ENCODE data around the gene NNMT. TPM values are rescaled to one million over a fixed set of nuclear protein-coding genes. Genes with fewer than 3 reads are reported as not detected.

NNMT gene
- total RNA-seq, 1 donor from 2014 or later, result 26.7 TPM

GRCh38 chr11:114263513-114264170, 32.6 kb upstream of the NNMT start:
- no peak for DNase-seq

DNA sequence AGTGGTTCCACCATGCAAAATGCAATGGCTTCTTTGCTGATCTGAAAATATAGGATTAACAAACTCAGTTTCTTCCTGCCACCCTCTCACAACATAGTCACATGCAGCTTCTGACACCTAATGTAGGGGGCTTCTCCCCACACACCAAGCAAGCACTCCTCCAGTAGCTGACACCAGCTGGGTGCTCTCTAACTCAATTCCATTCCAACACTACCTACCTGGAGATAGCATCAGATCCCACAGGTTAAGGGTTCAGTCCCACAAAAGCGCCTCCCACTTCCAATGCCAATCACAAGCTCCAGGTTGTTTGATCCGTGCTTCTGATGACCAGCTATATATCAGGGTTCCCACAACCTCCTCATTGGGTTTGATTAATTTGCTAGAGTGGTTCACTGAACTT, 31.8 kb upstream of the NNMT start:
- no peak for DNase-seq

- no peak for DNase-seq
Measured at GRCh38 chr11:114265122-114265878, 30.9 kb upstream of the NNMT start.

DNA sequence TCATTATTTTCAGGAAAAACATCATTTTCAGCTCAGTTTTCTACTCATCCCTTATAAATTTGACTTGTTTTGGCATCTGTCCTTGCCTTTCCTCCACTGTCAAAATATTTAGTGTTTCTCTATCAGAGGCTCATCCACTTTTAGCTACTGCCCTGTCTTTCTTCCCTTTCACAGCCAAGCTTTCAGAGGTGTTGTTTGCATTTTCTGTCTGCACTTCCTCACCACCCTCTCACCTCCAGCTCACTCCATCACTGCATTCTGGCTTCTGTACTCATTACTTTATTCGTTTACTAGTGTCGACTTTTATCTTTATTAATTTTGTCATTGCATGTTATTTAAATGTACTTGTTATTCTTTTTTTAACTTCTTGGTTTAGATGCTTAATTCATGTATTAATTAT, 26.7 kb upstream of the NNMT start:
- DNase-seq, result no peak

- no peak for DNase-seq
Measured at GRCh38 chr11:114270531-114271270, 25.5 kb upstream of the NNMT start.

DNA sequence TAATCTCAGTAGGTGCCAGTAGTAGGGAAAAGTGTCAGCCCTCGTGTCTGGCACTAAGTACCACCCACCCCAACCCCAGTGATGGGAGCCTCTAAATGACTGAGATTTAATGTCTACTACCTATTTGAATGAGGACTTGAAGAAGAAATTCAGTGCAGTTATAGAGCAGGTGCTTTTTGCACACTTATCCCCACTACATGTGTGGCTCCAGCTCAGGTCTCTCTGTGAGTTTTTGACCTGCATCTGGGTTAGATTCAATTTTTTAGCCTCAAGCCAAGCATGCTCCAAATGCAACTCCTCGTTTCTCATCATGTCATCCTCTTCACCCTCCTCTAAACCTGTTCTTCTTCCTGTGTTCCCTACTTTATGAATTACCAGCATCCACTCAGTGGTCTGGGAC, 24.9 kb upstream of the NNMT start:
- no peak for DNase-seq

DNA sequence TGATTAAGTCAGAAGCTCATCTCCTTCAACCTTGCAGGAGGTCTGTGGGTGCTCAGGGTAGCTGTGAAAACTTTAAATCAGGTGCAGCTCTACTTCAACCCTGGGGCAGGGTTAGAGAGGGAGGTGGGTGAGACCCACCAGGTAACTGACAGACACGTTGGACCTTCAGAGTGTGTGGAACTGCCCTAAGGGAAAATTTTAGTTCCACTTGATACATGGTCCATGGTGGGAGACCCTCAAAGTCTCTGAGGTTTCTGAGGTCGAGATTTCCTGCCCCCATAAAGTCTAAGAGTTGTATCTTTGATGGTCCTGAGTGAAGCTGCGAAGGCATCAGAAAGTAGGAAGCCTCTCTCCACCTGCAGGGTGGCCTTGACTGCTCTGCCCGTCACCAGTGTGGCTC, 23.9 kb upstream of the NNMT start:
- DNase-seq, result no peak

- no peak for DNase-seq
Measured at GRCh38 chr11:114273071-114273470, 23.1 kb upstream of the NNMT start.

DNA sequence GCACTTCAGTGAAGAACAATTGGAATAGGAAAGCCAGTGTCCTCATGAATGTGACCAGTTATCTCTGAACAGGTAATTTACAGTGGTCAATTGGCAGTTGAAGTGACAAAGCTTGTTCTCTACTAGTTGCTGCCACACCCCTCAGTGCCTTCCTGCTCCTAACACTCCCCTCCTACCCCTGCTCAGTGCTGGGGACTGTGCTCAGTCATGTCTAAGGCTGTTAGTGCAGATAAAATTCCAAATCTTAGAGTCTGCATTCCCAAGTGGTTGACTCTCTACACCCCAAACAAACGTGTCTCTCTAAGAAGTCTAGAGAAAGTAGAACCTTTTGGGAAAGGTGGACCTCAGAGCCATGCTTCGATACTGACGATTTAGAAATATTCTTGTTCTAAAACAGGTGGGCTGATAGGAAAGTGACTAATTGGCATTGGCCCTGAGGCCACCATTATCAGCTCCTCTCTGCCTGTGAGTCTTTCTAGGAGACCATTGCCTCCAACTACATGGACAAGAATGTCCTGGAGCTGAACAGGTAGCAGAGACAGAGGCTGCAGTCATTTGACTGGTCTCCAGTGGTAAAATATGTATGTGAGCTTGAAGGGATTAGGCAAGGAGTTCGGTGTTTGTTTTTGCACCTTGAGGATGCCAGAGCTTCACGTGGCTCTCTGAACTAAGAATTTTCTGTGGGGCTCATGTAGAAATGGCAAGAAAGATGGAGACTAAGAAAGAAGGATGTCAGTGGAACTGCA, 22.1 kb upstream of the NNMT start:
- DNase-seq, result no peak

DNA sequence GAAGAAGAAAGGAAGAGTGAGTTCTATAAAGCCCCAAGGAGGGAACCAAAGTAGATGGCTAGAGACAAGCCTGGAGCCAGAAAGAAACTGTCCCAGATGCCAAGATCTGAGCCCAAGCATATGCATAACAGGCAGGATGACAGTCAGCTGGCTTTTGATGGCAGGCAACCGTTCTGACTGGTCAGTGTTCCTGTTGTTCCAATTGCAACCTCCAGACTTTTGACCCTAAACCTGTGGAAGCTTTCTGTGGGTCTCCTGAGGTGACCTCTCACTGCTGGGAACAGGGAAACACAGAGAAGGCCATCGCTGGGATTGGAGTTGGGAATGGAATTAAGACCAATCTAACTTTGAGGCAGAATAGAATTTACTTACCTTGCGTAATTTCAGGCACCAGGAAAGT, 21.6 kb upstream of the NNMT start:
- no peak for DNase-seq

GRCh38 chr11:114275280-114275679, 20.9 kb upstream of the NNMT start:
- DNase-seq, result no peak

DNA sequence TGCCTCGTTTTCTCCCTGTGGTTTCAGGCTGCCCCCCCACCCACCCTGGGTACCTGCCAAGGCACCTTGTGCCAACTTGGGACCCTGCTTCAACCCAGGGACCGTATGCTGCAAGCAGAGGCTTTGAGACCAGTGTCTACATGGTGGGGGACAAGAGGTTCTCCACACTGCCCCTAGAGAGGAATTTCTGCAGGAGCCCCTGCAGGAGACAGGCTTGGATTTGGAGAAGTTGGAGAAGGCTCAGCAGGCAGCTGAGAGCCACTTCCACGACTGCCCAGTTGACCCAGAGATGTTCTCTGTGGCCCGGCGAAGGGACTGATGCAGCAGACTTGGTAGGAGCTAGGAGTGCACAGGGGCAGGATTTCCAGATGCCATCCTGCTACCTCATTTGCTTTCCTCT, 20.1 kb upstream of the NNMT start:
- DNase-seq, result no peak

GRCh38 chr11:114277637-114278341, 18.4 kb upstream of the NNMT start:
- no peak for DNase-seq

DNA sequence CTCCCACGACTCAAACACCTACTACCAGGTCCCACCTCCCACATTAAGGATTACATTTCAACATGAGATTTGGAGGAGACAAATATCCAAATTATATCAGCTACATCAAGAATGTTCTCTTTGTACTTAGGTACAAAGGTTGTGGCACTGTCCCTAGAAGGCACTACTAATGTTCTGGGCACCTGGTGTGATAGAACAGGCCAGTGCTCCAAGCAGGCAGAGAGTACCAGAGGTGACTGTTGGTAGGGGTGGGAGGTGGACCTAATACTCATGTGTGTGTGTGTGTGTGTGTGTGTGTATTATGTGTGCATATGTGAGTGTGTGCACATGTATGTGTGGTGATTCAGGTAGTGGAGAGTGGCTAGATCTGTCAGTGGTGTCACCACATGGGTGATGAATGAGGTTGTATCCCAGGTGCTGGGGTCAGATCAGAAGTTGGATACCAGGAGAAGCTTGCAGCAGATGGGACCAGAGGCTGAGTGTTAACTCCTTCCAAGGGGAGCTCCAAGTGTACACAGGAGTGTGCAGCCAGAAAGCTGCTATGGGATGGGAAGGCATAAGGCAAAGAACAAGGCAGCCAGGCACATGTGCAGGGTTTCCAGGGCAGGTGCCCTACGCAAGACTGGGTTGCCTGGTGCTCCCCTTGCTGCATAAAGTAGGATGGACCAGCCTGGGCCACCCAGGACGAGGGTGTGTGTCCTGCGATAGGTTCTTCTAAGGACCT, 17.7 kb upstream of the NNMT start:
- DNase-seq, result no peak

DNA sequence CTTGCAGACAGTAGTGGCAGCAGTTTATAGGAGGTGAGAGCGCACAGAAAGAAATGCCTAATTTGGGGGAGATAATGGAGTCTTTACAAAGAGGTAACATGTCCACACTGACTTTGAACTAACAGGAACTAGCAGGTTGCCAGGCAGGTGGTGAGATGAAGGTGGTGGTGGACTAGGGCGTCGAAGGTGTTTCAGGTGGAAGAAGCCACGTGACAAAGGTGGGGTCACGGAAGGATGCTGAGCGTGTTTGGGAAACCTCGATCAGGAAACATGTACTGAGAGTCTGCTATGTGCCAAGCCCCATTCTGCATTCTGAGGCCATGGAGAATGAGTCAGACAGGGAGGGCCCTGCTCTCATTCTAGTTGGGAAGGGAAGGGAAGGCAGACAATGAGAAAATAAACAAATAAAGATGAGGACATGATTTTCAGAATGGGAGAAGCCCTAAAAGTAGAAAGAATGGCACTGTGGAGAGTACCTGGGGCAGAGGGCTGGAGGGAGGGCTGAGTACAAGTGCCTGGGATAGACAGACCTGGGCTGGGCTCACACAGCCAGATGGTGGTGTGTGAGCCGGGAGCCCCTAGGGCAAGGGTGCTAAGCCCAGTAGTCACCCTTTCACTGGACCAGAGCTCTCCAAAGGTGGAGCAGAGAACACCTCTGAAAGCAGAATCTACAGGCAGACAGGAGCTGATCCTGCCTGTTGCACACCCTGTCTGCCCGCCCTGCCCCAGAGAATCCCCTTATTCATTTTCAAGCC, 16.2 kb upstream of the NNMT start:
- no peak for DNase-seq

DNA sequence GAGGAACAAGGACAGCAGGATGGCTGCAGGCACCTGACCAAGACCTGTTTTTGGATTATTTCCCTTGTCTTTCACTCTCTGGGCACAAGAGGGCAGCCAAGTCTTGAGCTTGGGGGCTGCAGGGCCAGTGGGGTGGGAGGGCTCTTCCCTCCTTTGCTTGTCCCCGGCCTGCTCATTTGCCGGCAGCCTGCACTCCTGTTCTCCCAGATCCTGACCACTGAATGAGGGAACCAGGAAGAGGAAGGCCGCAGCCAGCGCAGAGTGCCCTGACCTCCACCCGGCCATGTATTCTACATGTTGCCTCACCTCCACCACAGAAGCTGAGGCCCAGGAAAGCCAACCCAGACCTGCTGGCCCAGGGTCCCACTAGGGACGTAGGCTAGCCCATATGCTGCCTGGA, 15.5 kb upstream of the NNMT start:
- no peak for DNase-seq

- no peak for DNase-seq
Measured at GRCh38 chr11:114281388-114281956, 14.7 kb upstream of the NNMT start.

- DNase-seq, result no peak
Measured at GRCh38 chr11:114282488-114282887, 13.7 kb upstream of the NNMT start.

GRCh38 chr11:114283422-114283821, 12.8 kb upstream of the NNMT start:
- no peak for DNase-seq

GRCh38 chr11:114284021-114284420, 12.2 kb upstream of the NNMT start:
- DNase-seq, result no peak

Data from skin of body (tissue), 2 donors.